Right lobe of liver (tissue), 6 donors: ENCODE data around the gene ATP6V1A. TPM values are rescaled to one million over a fixed set of nuclear protein-coding genes. Genes with fewer than 3 reads are reported as not detected.
"Not testable (repeated sequence)": the region's sequence is repeated elsewhere in the genome, so short reads cannot be mapped to it uniquely, and the experiment has no call there.

Source experiments
- ATAC-seq, 4 donors: fragments of 200-7000 bp; cut with Tn5 transposase; one replicate each; pipeline ENCODE4 v1.9.1; 2020; ENCODE audit warnings: mild to moderate bottlenecking in 4 of 4, moderate library complexity in 4 of 4
- DNase-seq, 3 donors: peaks; one replicate each; pipeline ENCODE4 v3.0.0-alpha.2; 2020
- H3K27ac ChIP-seq, 3 donors: fragments of 200-600 bp; one replicate each; pipeline ENCODE4 v1.8.0; 2022
- H3K27me3 ChIP-seq, 2 donors: fragments of 200-600 bp; one replicate each; pipeline ENCODE4 v1.8.0; 2022
- H3K36me3 ChIP-seq, 4 donors: fragments of 200-600 bp; sonication (generic) in 1 of 4; one replicate each; pipeline versions ENCODE4 v1.5.1 to v1.8.0; 2017 to 2022; ENCODE audit warnings: control low read depth in 1 of 4
- H3K4me1 ChIP-seq, 4 donors: fragments of 200-600 bp; sonication (generic) in 1 of 4; one replicate each; pipeline versions ENCODE4 v1.5.1 to v1.8.0; 2017 to 2022; ENCODE audit warnings: control low read depth in 1 of 4
- H3K4me3 ChIP-seq, 3 donors: fragments of 200-600 bp; one replicate each; pipeline ENCODE4 v1.8.0; 2022
- H3K9me3 ChIP-seq, 4 donors: fragments of 200-600 bp; sonication (generic) in 1 of 4; one replicate each; pipeline versions ENCODE4 v1.5.1 to v1.8.0; 2017 to 2022; ENCODE audit warnings: control low read depth in 1 of 4
- POLR2A ChIP-seq: fragments of 450-650 bp; IDR thresholded peaks from one replicate; pipeline ENCODE4 v1.6.1; 2017; ENCODE audit warnings: antibody characterized with exemption, mild to moderate bottlenecking
- WGBS: methylation state at CpG from one replicate; pipeline ENCODE4 v1.1.6; 2018; ENCODE audit warnings: low coverage, low lambda C conversion rate; ENCODE audit not compliant: insufficient coverage; ENCODE audit errors: missing lambda C conversion rate; 5-methylcytosine and 5-hydroxymethylcytosine counted together
- intact Hi-C, 2 donors: fragments of 100-400 bp; cut with DNase I; formaldehyde crosslinking; loops; one replicate each; pipeline versions ENCODE4 v1.11.2 to v1.14.1; 2022
- total RNA-seq, 6 experiments: library from RNA; depleted of rRNA in 2 of 6; stranded (reverse); fragments of >200 nt in 2 of 6; fragmentation: NEBNext Ultra II Directional in 3 of 6; extraction: Animal tissue kit (Norgen Biotek cat#: 25700) in 3 of 6; gene quantifications; one replicate each; pipeline versions ENCODE4 v1.1.0 to v1.2.4, GENCODE V29; 2016 to 2023
- TF ChIP-seq, protein P1 (sequence below), 4 donors: fragments of 200-600 bp in 3 of 4; fragments of 450-650 bp in 1 of 4; IDR thresholded peaks; one replicate each; pipeline versions ENCODE4 v1.5.1 to v1.8.0; 2016 to 2022; ENCODE audit warnings: antibody characterized with exemption in 4 of 4, mild to moderate bottlenecking in 2 of 4
- donor health status: DM: no; HTN: yes; CAD: no.
- donor health status: DM: no; HTN: no; CAD: no.
- donor health status: DM: no; HTN: no; CAD: no.
- donor health status: DM: no; HTN: yes; CAD: no.
- donor health status: DM: no; HTN: yes; CAD: no.

ATP6V1A gene
- total RNA-seq, 6 experiments from 2014 or later = 39.6 to 52.7 (median 47.7) TPM

DNA sequence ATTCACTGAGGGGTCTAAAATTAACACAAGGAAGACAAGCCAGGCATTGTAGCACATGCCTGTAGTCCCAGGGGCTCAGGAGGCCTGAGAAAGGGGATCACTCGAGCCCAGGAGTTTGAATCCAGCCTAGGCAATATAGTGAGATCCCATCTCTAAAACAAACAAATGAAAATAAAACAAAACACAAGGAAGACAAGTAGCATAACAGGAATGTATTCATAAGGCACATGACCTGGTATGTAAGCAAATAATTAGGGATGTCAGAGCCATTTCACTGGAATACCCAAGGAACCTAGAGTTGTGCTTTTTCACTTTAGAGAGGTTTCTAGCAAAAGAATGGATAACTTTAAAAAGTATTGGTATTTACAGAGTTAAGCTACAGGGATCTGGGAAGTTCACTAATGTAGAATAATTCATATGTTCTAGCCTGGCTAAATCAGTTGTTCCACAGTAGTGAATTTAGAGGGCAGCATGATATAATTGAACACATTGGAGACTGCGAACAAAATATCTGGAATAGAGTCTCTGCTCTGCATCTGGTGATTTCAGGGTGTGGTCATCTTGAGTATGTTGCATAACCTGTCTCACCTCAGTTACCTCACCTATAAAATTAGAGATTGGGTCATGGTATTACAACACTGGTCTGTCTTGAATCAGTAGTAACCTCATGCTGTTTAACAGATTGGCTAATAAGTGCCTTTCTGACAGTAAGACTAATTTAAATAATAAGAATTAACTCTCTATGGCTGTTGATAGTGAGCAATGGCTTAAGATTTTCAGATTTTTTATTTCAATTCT is 101.0 kb downstream of the ATP6V1A start:
- H3K4me1 ChIP-seq = peaks cover 0 to 15% (median 5%) of the 10 kb centered on the region in 4 donors
- H3K36me3 ChIP-seq = no peaks in the 10 kb centered on the region
- H3K27ac ChIP-seq = peak overlapping the region in 2 of 3 donors; percentile 34 to 46
- WGBS = 58% methylated on average over 2 of the region's 2 CpGs
- no peaks in the 10 kb centered on the region for H3K27me3 ChIP-seq
- H3K9me3 ChIP-seq = no peaks in the 10 kb centered on the region
- intact Hi-C loops = no loop called here
- ATAC-seq (peak in 3 of 4 donors; percentile 52 to 72 (median 61)), DNase-seq (no peak)
- no peak overlapping the region for H3K4me3 ChIP-seq
- TF ChIP-seq, protein P1, sequence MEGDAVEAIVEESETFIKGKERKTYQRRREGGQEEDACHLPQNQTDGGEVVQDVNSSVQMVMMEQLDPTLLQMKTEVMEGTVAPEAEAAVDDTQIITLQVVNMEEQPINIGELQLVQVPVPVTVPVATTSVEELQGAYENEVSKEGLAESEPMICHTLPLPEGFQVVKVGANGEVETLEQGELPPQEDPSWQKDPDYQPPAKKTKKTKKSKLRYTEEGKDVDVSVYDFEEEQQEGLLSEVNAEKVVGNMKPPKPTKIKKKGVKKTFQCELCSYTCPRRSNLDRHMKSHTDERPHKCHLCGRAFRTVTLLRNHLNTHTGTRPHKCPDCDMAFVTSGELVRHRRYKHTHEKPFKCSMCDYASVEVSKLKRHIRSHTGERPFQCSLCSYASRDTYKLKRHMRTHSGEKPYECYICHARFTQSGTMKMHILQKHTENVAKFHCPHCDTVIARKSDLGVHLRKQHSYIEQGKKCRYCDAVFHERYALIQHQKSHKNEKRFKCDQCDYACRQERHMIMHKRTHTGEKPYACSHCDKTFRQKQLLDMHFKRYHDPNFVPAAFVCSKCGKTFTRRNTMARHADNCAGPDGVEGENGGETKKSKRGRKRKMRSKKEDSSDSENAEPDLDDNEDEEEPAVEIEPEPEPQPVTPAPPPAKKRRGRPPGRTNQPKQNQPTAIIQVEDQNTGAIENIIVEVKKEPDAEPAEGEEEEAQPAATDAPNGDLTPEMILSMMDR (IDR thresholded peaks at IDR 0.05) = no peak
- no peak for TF ChIP-seq POLR2A

DNA sequence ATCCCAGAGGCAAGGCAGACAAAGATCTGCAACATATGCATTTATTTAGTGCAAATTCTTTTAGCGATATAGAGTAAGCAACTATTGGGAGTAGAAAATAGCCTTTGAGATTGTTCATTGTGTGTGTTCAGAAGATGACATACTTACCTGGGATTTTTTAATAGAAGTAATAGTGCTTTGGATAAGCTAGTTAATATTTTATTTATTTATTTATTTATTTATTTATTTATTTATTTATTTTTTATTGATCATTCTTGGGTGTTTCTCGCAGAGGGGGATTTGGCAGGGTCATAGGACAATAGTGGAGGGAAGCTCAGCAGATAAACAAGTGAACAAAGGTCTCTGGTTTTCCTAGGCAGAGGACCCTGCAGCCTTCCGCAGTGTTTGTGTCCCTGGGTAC is 102.2 kb downstream of the ATP6V1A start:
- H3K4me3 ChIP-seq, H3K27me3 ChIP-seq, H3K36me3 ChIP-seq, intact Hi-C loops, DNase-seq, H3K27ac ChIP-seq, ATAC-seq, H3K9me3 ChIP-seq: not testable (repeated sequence)
- H3K4me1 ChIP-seq = peaks cover 0 to 15% (median 5%) of the 10 kb centered on the region in 4 donors
- WGBS = 65% methylated on average over 2 of the region's 3 CpGs

DNA sequence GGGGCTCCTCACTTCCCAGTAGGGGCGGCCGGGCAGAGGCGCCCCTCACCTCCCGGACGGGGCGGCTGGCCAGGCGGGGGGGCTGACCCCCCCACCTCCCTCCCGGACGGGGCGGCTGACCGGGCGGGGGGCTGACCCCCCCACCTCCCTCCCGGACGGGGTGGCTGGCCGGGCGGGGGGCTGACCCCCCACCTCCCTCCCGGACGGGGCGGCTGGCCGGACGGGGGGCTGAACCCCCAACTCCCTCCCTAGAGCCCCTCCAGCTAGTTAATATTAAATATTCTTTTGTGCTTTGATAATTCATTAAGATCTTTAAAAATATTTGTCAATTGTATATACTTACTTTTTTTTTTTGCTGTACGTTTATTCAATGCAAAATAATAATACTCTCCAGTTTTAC is 103.0 kb downstream of the ATP6V1A start:
- WGBS = 89% methylated on average over 8 of the region's 22 CpGs
- intact Hi-C loops, H3K27ac ChIP-seq, H3K36me3 ChIP-seq, H3K9me3 ChIP-seq, H3K27me3 ChIP-seq, H3K4me3 ChIP-seq, ATAC-seq, DNase-seq: not testable (repeated sequence)
- peaks cover 0 to 15% (median 5%) of the 10 kb centered on the region in 4 donors for H3K4me1 ChIP-seq

DNA sequence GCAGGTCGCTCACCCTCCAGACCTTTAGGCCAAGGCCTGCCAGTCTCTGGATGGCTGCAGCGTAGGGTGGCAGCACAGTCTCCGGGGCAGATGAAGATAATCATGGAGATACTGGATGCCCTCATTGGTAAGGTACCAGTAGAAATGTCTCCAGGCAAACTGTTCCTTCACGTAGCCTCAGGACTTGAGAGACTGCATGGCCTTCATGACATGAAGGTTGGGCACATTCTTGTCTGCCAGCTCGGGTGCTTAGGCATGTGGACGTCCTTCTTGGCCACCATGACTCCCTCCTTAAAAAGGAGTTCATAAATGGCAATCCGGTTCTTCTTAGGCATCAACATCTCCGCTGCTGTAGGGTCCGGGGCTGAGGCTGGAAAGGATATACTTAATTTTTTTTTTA is 103.6 kb downstream of the ATP6V1A start:
- ATAC-seq, H3K27ac ChIP-seq, H3K9me3 ChIP-seq, DNase-seq, H3K4me3 ChIP-seq, H3K27me3 ChIP-seq, intact Hi-C loops, H3K36me3 ChIP-seq: not testable (repeated sequence)
- peaks cover 0 to 15% (median 5%) of the 10 kb centered on the region in 4 donors for H3K4me1 ChIP-seq
- 87% methylated on average over 5 of the region's 9 CpGs for WGBS

DNA sequence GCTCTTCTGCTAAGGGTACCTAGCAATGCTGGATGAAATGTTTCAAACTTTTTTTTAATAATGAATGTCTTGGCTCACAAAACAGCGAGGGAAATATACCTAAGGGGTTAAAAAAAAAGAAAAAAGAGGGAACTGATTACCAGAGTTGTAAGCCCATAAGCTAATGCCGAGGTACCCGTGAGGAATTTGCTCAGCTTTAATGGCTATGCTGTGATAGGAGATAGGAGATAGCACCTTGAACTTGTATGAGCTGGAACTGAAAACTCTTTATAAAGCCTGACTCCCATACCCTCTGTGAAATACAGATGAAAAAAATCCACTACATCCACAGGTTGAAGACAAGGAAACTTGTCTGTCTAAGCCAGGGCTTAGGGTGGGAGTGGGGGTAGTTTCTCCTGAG is 105.7 kb downstream of the ATP6V1A start:
- 72% methylated on average over 3 of the region's 3 CpGs for WGBS
- no peak for TF ChIP-seq POLR2A
- TF ChIP-seq, protein P1 (IDR thresholded peaks at IDR 0.05) = no peak
- H3K4me1 ChIP-seq = peaks cover 0 to 9% (median 2%) of the 10 kb centered on the region in 4 donors
- no peaks in the 10 kb centered on the region for H3K36me3 ChIP-seq
- ATAC-seq (no peak), DNase-seq (no peak)
- no peaks in the 10 kb centered on the region for H3K27me3 ChIP-seq
- no peak overlapping the region for H3K27ac ChIP-seq
- no peak overlapping the region for H3K4me3 ChIP-seq
- intact Hi-C loops = no loop called here
- no peaks in the 10 kb centered on the region for H3K9me3 ChIP-seq

Other genes starting within 250 kb of the ATP6V1A start
- gene SPICE1, start 231.9 kb upstream of the ATP6V1A start, total RNA-seq = 10 to 100 TPM in 2 of 6 experiments, 1 to 10 TPM in 4; 4.6 to 16.0 (median 8.2) TPM
- gene SIDT1, start 214.5 kb upstream of the ATP6V1A start, total RNA-seq = under 1 TPM; 0.25 to 0.53 (median 0.35) TPM
- 10 to 100 TPM; 12.1 to 20.3 (median 17.6) TPM for gene USF3, start 50.4 kb upstream of the ATP6V1A start, total RNA-seq
- 100 to 1,000 TPM in 2 of 6 experiments, 10 to 100 TPM in 4; 56.1 to 130 (median 60.9) TPM for gene NAA50, start 786 bp upstream of the ATP6V1A start, total RNA-seq
- 10 to 100 TPM in 4 of 6 experiments, 1 to 10 TPM in 2; 7.6 to 16.9 (median 11.1) TPM for gene GRAMD1C, start 91.8 kb downstream of the ATP6V1A start, total RNA-seq
- 10 to 100 TPM in 3 of 6 experiments, 1 to 10 TPM in 3; 7.0 to 14.6 (median 9.9) TPM for gene ZDHHC23, start 201.0 kb downstream of the ATP6V1A start, total RNA-seq